NCI-H748 (cell line): ENCODE measurements around the gene NCF4.

Source experiments
- DNase-seq: peaks from one replicate; lab custom pipeline; 2025; ENCODE audit not compliant: unreplicated experiment; lab: John Stamatoyannopoulos, UW

The NCF4 gene

DNA sequence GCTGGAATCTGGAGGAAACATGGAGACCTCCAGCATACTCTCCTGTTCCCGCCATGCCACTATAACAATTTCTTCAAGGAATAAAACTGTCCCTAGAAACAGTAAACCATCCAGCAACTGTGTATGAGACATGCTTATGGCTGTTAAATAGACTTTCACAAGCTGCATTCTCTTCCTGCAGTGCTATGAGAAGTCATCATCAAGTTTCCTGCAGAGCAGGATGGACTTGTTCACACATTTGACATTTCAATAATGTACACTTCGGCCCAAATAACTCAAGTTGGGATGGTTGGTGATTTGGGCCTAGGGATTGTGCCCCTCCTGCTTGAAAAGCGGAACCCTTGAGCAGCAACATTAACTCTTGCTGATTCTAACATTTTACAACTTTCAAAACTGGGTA lies 32.5 kb downstream of the NCF4 start:
- no peak for DNase-seq

DNA sequence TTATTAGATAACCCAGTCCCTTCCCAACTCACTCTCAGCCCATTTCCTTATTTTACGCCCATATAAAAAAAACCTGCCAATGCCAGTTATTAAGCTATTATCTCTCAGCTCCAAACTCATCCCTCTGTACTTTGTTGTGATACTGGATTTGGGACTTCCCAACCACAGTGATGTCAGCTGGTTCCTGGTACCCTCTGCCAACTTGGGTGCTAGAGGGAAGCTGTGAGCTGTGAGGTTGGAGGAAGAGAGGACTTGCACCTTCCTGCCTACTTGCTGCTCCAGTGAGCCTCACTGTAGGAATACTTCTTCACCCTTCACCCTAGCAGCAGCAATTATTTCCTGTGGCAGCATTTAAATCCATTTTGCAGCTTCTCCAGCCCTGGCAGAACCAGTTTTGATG lies 33.5 kb downstream of the NCF4 start:
- DNase-seq = no peak

DNA sequence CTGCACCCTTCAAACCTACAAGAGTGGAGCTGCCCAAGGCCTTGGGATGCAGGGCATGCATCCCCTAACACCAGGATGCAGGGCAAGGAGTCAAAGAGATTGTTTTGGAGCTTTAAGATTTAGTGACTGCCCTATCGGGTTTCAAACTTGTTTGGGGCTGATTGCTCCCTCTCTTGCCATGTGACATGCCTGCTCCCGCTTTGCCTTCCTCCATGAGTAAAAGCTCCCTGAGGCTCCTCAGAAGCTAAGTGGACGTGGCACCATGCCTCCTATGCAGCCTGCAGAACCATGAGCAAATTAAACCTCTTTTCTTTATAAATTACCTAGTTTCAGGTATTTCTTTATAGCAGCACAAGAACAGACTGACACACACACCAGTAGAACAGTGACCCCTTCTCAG lies 36.8 kb downstream of the NCF4 start:
- DNase-seq = no peak

DNA sequence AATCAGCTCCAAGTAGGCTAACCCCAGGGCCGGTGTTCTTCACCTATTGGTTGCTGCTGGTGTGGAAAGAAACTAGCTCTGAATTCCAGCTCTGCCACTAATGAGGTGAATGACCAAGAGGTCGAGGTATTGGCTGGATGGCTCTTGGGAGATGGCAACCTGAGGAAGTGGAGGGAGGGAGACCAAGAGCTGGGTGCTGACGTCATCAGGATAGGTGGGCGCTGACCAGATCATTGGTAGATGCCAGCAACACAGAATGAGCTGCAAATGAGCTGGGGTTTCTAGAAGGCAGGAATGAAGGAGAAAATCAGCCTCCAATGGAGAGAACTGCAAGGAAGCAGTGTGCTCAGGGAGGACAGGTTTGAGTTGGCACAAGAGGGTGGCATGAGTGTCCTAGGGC lies 37.9 kb downstream of the NCF4 start:
- DNase-seq = no peak

DNA sequence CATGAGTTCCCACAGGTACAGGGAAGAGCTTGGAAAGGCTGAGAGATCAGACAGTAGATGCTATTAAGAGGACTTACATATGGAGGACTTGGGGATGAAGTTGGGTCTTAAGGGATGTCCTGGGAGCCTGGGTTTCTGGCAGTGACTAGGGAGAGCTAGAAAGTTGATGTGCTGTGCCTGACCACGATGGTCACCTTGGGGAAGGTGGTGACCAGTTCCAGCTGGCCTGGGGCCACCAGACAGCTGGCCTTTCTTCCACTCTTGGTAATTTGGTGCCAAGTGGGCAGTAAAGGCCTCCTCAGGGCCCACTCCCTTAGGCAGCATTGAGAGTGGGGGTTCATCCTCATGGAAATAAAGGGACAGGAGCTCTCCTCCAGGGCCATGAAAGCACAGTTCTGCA lies 38.7 kb downstream of the NCF4 start:
- no peak for DNase-seq

DNA sequence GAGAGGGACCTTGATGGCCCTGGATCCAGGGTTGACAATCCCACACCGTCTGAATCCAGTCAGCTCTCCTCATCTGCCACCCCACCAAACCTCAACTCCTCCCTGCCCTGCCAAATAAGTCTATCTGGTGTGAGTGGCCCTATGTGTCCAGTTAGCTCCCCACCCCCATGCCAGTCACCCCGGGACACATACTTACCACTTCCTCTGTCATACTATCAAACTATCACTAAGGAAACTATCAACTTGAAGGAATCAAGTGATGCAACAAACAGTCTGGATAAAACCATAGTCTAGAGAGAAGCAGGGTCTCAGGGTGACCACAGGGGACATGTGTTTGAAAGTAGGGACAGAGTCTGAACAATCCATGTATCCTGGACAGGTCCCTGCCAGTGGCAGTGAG lies 39.4 kb downstream of the NCF4 start:
- DNase-seq = no peak

DNA sequence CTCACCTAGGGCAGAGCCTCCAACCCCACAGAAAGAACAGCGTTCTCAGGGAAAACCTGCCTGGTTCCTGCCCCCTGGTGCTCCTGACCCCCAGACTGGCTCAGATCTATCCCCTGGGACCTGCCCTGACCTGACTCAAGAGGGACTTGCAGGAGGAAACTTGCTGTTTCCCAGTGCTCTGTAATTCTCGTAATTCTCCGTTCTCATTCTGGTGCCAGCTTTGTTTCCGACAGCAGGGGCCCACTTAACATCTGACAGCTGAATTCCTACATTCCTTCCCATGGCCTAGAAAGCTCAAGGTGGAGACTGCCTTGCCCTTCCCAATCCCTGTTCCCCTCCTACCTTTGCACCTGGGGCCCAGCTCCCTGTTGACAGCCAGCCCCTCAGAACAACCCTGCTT lies 40.1 kb downstream of the NCF4 start:
- DNase-seq = no peak

DNA sequence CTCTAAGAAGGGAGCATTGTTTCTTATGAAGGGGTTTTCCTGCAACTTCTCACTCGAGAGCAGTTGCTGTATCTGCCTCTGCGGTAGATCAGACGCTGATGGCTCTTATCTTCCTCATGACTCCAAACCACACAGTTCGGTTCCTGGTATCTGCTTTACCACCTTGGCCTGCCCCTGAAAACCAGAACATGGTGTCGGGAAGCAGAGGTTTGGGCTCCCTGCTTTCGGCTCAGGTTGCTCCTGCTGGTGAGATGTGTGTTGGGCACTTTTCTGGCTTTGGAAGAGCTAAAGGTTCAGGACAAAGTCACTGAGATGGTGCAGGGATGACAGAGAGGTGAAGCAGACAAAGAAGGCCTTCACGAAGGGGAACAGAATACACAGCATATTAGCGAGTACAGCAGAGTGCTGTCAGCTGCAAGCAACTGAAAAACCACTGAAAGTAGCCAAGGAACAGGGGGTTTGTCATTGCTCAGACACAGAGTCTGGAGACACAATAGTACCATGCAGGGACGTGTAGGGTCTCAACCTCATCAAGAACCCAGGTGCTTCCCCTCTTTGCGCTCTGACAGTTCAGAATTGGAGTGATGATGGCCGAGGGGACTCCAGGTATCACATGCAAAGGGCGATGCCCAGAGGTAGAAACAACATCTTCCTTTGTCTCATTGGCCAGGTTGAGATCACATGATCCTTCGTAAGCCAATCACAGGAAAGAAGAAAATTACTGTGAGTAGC lies 40.8 kb downstream of the NCF4 start:
- no peak for DNase-seq

DNA sequence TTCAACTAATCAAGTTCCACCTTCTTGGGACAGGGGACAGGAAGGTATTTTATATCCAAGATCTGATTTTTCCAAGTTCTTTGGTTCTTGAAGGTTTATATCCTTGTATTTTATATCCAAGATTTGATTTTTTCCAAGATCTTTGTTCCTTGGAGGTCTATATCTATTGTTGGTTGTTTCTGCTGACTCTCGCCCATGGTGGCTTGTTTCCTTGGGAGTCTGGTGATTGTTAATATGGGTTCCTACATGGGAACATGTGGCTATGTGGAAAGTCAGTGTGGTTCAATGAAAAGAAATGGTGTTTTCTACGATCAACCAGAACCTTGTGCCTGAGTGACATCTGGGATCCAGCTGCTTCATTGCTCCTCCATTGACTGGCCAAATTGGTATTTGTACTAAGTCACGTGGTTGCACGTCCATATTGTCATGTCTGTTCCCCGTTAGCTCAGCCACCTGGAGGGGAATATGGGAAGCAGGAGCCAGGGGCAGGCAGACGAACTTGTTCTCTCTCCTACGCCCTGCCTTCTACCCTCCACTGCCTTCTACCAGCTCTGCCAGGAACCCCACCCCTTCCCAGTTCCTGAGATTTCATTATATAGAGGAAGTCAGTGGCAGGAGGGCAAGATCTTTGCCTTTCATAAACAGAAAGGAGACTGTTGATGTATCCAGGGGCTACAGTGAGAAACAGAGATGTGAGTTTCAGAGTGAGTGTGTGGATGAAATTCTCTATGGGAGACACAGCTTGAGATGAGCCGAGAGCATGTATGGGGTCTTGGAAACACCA lies 41.5 kb downstream of the NCF4 start:
- no peak for DNase-seq

DNA sequence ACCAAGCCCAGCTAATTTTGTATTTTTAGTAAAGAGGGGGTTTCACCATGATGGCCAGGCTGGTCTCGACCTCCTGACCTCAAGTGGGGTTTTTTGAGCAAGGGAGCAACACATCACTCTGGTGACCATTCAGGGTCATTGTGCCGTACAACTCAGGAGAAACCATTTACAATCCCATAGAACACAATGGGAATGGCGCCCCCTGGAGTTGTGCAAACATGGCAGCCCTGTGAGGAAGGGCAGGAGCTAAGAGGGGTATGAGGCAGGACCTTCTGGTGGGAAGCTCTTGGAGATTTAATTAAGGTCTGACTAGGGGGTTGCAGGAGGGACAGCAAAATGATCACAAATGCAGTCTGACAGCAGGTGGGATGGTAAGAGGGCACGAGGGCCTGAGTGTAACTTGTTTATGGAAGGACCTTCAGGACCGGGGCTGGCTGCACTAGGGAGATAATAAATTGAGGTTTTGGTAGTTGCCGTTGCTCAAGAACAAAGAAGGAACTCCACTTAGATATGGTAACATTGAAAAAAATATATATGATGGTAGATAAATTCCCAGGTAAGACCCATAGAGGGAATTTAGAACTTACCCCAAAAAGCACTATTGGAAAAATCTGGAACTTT lies 43.6 kb downstream of the NCF4 start:
- DNase-seq = no peak

DNA sequence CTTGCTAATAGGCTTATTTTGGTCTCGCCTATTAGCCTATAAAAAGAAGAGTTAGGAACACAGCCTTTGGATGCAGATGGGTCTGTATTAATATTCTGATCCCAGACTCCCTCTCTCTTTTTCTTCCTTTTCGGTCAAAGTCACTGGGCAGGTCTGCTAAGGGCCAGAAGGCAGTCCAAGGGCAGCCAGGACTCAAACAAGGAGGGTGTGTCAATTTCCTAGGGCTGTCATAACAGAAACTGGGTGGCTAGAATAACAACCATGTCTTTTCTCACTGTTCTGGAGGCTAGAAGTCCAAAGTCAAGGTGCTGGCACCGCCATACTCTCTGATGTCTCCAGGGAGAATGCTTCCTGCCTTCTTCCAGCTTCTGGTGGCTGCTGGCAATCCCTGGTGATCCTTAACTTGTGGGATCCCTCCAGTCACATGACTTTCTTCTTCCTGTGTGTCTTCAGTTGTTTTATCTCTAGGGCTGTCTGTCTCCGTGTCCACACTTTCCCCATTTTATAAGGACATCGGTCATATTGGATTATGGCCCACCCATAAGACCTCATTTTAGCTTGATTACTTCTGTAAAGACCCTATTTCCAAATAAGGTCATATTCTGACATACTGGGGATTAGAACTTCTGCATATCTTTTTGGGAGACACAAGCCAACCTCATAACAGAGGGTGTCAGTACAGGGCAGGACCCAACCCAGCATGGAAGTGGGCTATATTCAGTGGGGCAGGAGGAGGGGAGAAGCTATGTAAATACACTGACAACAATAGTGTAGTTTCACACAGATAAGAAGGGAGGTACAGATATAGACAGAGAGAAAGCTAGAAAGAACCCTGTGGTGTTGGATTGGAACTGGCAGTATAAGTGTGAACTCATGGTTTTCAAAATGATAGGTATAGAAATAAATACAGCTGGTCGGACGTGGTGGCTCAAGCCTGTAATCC lies 46.7 kb downstream of the NCF4 start:
- no peak for DNase-seq

DNA sequence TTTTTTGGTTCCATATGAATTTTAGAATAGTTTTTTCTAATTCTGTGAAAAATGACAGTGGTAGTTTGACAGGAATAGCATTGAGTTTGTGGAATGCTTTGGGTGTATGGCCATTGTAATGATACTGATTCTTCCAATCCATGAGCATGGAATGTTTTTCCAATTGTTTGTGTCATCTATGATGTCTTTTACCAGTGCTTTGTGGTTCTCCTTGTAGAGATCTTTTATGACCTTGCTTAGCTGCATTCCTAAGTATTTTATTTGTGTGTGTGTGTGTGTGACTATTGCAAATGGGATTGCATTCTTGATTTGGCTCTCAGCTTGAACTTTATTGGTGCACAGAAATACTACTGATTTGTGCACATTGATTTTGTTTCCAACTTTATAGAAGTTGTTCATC lies 49.7 kb downstream of the NCF4 start:
- DNase-seq = no peak

DNA sequence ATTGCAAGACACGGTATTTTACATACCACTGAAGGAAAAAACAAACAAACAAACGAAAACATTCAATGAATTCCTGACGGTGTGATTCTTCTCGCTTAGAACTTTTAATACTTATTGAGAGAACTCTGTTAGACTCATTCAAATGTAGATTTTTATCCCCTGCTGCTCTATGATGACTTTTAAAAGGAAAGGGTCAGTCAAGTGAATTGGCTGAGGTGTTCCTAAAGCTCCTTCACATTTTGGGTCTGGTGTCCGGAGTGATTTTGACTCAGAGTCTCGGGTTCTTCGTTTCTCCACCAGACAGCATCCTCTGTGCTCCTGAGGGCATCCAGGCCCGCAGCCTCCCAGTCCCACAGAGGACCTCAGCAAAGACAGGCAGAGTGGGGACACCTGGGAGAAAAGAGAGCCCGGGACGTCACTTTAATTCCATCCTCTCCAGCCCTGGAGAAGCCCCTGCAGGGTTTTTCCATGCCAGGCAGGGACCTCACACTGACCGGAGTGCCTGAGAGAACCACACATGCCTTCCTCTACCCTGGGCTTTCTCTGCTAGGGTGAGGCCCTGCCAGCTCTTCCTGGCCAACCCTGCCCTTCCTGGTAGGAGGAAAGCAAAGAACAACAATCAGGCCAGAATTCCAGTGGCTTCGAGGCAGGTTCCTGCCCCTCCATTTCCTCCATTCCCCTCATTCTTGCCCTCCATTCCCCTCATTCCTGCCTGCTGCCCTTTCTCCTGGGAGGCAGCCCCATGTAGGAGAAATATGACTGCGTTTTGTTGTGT lies 51.3 kb downstream of the NCF4 start:
- DNase-seq = no peak

DNA sequence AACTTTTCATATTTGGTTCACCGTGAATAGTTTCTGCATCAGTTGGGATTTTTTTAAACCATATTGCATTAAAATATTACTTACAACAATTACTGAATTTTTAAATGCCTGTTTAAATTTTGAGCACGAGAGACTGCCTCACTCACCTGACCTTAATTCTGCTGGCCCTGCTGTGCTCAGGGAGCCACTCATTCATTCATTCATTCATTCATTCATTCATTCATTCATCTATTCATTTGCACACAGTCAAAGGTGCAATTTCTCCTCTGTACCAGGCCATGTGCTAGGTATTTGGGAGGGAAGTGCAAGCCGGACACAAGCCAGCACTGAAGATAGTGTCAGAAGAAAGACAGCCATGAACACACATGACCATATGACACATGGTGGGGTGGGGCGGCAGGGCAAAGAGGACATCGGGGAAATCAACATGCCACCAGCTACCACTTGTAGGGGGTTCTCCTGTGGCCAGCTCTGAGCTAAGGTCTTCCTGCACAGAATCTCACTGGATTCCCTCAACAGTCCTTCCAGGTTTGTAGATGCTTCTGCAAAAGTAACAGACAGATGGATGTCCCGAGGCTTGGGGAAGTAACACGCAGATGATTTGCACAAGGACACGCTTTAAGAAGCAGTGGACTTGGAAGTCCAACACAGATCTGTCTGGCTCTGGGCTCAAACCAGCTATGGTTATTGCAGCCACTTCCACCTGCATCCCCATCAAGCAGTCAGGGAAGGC lies 52.1 kb downstream of the NCF4 start:
- no peak for DNase-seq

DNA sequence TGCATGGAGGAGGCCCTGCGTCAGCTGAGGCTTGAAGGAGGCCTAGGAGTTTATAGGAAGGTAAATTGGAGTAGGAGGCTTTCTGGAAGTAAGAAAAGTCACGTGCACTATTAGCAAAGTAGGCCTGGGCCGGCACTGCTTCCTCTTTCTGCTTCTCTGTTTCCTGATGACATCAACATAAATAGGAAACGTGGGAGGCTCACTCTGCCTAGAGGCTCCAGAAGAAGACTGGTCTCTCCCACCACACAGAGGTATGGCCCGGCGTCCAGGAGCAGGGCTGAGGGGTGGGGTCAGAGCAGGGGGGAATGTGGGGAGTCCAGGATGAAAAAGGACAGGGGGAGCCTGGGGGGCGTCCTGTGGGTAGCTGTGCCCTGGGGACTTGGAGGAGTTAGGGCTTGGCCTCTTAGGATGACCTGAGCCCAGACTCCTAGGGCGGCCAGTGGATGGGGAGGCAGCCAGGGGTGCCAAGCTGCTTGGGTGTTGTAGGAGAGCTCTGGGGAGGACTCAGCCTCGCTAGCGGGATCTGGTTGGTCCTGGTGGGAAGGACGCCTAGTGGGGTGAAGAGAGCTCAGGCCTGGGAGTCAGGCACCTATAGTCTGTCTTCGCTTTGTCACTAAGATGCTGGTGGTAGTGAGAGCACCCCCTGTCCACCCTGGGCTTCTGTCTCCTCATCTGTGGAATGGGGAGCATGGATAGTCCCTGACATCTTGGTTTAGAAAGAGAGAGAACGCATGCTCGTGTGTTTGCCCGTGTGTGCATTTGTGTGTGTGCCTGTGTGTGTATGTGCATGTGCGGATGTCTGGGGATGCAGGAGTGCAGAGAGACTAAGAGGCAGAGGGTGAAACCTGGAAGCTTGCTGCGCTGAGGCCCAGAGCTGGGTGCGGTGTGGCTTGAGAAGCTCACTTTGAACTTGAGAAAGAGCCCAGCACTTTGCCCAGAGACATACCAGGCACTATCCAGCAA lies 52.9 kb downstream of the NCF4 start, which contains the start of gene CSF2RB:
CSF2RB (plus strand) TSS at position 202 of the 963 bp plus-strand sequence. CDS start 8,580 bp downstream, outside the sequence.
- no peak for DNase-seq

DNA sequence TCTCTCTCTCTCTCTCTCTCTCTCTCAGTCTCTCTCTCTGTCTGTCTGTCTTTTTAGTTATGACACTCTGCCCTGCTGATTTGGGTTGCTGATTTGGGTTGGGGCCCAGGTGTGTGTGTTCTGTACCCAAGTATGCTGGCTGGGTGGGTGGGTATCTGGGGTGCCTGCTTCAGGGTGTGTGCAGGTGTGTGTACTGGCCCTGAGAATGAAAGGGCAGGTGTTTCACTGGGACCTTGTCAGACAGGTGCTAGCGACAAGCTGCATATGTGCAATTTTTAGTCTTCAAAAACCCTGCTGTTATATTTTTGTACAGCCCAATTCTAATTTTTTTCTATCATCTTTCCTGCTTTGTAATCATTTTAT lies 53.6 kb downstream of the NCF4 start:
- DNase-seq = no peak

DNA sequence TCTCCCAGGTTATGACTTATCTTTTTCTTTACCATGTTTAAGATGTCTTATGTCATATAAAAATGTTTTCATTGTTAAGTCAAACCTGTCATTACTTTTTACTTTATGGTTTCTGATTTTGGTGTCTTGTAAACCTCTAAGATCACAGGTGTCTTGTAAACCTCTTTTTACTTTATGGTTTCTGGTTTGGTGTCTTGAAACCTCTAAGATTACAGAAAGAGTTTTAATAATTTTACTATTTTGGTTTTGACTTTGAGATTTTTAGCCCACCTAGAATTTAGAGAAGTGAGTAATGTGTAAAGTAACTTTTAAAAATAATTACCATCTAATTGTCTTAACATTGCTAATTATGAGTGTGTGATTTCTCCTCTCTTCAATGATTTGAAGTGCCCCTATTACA lies 55.2 kb downstream of the NCF4 start:
- DNase-seq = no peak

DNA sequence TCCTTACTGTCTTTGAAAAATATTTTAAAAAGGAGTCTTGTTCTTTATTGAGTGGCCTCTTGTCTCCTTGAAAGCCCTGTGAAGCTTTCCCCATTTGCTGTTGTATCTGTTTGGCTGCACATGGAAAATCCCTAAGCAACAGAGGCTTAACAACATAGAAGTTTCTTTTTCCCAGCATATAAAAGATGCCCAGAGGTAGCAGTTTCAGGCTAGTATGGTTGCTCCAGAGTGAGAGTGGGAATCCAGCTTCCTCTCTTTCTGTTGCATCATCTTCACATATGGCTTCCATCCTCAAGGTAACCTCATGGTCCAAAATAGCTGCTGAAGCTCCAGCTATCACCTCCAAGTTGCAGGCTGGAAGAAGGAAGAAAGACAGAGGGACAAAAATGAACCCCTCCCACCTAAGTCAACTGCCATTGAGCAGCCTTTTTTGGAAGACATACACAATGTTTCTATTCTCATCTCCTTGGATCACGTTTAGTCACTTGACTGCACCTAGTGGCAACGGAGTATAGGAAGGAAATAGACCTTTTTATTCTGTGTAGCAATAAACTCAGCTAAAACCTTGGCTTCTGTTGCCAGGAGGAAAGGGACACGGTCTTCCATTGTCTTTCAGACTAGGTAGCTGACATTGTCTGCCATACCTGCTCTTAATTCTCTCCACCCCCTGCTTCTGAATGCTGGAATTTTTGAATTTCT lies 57.9 kb downstream of the NCF4 start:
- no peak for DNase-seq
